NCI-H526 treated with DMSO at 0.1 percent for 48 hours (cell line): ENCODE results near the gene DDX4.
"Not testable (repeated sequence)": the region's sequence is repeated elsewhere in the genome, so short reads cannot be mapped to it uniquely, and the experiment has no call there.

Source experiments
- DNase-seq: peaks from one replicate; lab custom pipeline; 2025; lab: John Stamatoyannopoulos, UW

Gene DDX4

GRCh38 chr5:55724281-55724680, 13.6 kb upstream of the DDX4 start:
- no peak for DNase-seq

GRCh38 chr5:55731848-55732247, 6.0 kb upstream of the DDX4 start:
- DNase-seq = no peak

- no peak for DNase-seq
Measured at GRCh38 chr5:55732585-55732984, 5.3 kb upstream of the DDX4 start.

GRCh38 chr5:55734658-55735057, 3.2 kb upstream of the DDX4 start:
- DNase-seq = no peak

- no peak for DNase-seq
Measured at GRCh38 chr5:55742778-55743177, 4.9 kb downstream of the DDX4 start.

- DNase-seq = no peak
Measured at GRCh38 chr5:55747778-55748318, 10.0 kb downstream of the DDX4 start.

- DNase-seq = no peak
Measured at GRCh38 chr5:55749387-55749786, 11.5 kb downstream of the DDX4 start.

GRCh38 chr5:55750063-55750462, 12.2 kb downstream of the DDX4 start:
- DNase-seq = no peak

GRCh38 chr5:55750499-55750898, 12.6 kb downstream of the DDX4 start:
- DNase-seq = no peak

GRCh38 chr5:55758231-55758630, 20.4 kb downstream of the DDX4 start:
- DNase-seq = no peak

GRCh38 chr5:55758714-55759113, 20.9 kb downstream of the DDX4 start:
- no peak for DNase-seq

- DNase-seq = not testable (repeated sequence)
Measured at GRCh38 chr5:55761721-55762120, 23.9 kb downstream of the DDX4 start.

GRCh38 chr5:55763746-55764420, 26.0 kb downstream of the DDX4 start:
- DNase-seq = no peak

GRCh38 chr5:55768279-55768678, 30.4 kb downstream of the DDX4 start:
- DNase-seq = no peak

GRCh38 chr5:55771175-55771655, 33.4 kb downstream of the DDX4 start:
- no peak for DNase-seq

- no peak for DNase-seq
Measured at GRCh38 chr5:55773057-55773456, 35.2 kb downstream of the DDX4 start.

- DNase-seq = no peak
Measured at GRCh38 chr5:55777332-55777731, 39.5 kb downstream of the DDX4 start.

- DNase-seq = no peak
Measured at GRCh38 chr5:55800924-55801323, 63.1 kb downstream of the DDX4 start.

GRCh38 chr5:55808814-55809213, 71.0 kb downstream of the DDX4 start:
- DNase-seq = not testable (repeated sequence)

- DNase-seq = not testable (repeated sequence)
Measured at GRCh38 chr5:55815939-55816338, 78.1 kb downstream of the DDX4 start.

GRCh38 chr5:55816342-55816741, 78.5 kb downstream of the DDX4 start:
- DNase-seq = no peak

- no peak for DNase-seq
Measured at GRCh38 chr5:55817030-55817429, 79.2 kb downstream of the DDX4 start.

- DNase-seq = no peak
Measured at GRCh38 chr5:55820488-55820887, 82.6 kb downstream of the DDX4 start.
